ENCODE measurements around the gene ZBTB4.

GRCh38 chr17:7466639-7467341 is 12.6 kb downstream of the ZBTB4 start:
- TF ChIP-seq POLR2A (IDR thresholded peaks at IDR 0.05; ENCODE audit: low read depth, low read length) (no peak), TAF1 (IDR thresholded peaks at IDR 0.05; ENCODE audit: borderline replicate concordance, low read depth, low read length) (no peak)
